Renal cortical epithelial cell (primary cell): Measurements from ENCODE around the gene G6PC3. TPM values are rescaled to one million over a fixed set of nuclear protein-coding genes. Genes with fewer than 3 reads are reported as not detected.

Source experiments
- DNase-seq: peaks from one replicate; pipeline ENCODE4 v3.0.0-alpha.2; 2011; ENCODE audit warnings: low read depth
- total RNA-seq: library from RNA; depleted of rRNA; stranded (reverse); fragments of >200 nt; gene quantifications from 2 replicates; pipeline ENCODE4 v1.2.3, GENCODE V29; 2014

G6PC3 gene
- total RNA-seq, 1 donor from 2014 or later: 54.2 TPM

DNA sequence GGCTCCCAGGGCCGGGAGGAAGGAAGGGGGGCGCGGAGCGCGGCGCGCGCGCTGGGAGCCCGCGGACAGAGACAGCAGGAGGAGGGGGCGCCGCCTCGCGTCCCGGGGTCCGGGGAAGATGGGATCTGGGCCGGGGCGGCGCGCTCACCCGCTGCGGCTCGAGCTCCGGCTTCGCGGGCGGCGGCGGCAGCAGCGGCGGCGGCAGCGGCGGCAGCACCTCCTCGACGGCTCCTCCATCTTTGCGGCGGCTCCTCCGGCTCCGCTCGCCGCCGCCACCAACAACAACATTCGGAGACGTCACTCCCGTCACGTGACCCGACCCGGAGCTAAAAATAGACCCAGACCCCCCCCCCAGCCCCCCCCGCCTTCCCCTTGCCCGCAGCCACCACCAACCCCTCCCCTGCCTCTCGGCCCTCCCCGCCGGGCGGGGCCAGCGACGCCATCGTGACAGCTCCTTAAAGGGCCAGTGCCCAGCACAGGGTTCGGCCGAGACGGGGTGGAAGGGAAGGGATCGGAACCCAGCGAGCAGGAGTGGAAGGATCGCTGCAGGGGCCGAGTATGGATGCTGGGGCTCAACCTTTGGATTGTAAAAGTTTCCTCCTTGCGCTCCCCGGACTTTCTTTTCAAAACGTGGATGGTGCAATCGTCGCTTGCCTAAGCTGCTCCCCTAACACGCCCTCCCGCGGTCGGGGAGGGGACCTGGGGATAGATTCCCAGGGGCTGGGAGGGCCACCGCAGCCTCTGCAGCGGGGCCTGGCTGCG, 53.0 kb downstream of the G6PC3 start, which contains the start of gene HDAC5:
Gene HDAC5 (minus strand): TSS at position 286 of the 762 bp plus-strand sequence. CDS start 6,126 bp downstream, outside the sequence.
- DNase-seq: peak; percentile 82

DNA sequence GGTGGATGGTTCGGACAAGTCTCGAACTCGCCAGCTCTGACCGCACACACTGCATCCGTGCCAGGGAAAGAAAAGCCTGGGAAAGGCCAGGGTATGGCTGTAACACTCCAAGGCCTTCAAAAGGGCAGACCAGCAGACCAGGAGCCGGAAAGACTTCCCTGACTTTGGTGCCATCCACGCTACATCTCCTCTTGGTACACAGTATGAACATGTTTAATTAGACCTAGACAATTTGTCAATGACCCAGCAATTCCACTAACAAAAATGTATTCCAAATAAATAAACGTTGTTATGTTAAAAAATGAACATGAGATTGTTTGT, 53.5 kb downstream of the G6PC3 start:
- DNase-seq: no peak

Other genes with a start within 250 kb of the G6PC3 start
- 6.8 and 8.5 TPM in 2 replicates for gene MPP3, start 237.6 kb upstream of the G6PC3 start, total RNA-seq
- gene CD300LG, start 223.6 kb upstream of the G6PC3 start, total RNA-seq: not detected in 2 replicates
- 1.7 and 3.6 TPM in 2 replicates for gene MPP2, start 163.2 kb upstream of the G6PC3 start, total RNA-seq
- gene PPY, start 128.3 kb upstream of the G6PC3 start, total RNA-seq: not detected in 2 replicates
- gene PYY, start 116.8 kb upstream of the G6PC3 start, total RNA-seq: not detected in 2 replicates
- 1.2 and 6.1 TPM in 2 replicates for gene NAGS, start 66.1 kb upstream of the G6PC3 start, total RNA-seq
- 43.8 and 71.2 TPM in 2 replicates for gene TMEM101, start 55.8 kb upstream of the G6PC3 start, total RNA-seq
- 30.3 and 42.2 TPM in 2 replicates for gene LSM12, start 4.1 kb upstream of the G6PC3 start, total RNA-seq
- gene HDAC5, start 52.9 kb downstream of the G6PC3 start, total RNA-seq: 10.9 and 22.7 TPM in 2 replicates
- gene HROB, start 71.2 kb downstream of the G6PC3 start, total RNA-seq: 0.70 and 1.2 TPM in 2 replicates
- not detected in 2 replicates for gene ASB16, start 100.0 kb downstream of the G6PC3 start, total RNA-seq
- 21.9 and 38.5 TPM in 2 replicates for gene TMUB2, start 116.2 kb downstream of the G6PC3 start, total RNA-seq
- 45.8 and 61.1 TPM in 2 replicates for gene ATXN7L3, start 129.1 kb downstream of the G6PC3 start, total RNA-seq
- 27.8 and 57.8 TPM in 2 replicates for gene UBTF, start 148.9 kb downstream of the G6PC3 start, total RNA-seq
- not detected in 2 replicates for gene SLC4A1, start 197.4 kb downstream of the G6PC3 start, total RNA-seq
- gene RUNDC3A, start 237.9 kb downstream of the G6PC3 start, total RNA-seq: 2.9 and 3.8 TPM in 2 replicates